PFSK-1 (cell line): Measurements from ENCODE around the gene ENO4.

Experiments
- POLR2AphosphoS5 ChIP-seq: IDR thresholded peaks from 2 replicates; pipeline ENCODE4 v1.6.1; 2012; ENCODE audit warnings: low read depth, mild to moderate bottlenecking, control low read depth, low read length, moderate library complexity
- SIN3A ChIP-seq: IDR thresholded peaks from 2 replicates; pipeline ENCODE4 v1.6.1; 2012; ENCODE audit warnings: mild to moderate bottlenecking, low read length, moderate library complexity, borderline replicate concordance; ENCODE audit not compliant: insufficient read depth
- TAF1 ChIP-seq: IDR thresholded peaks from 2 replicates; pipeline ENCODE4 v1.6.1; 2012; ENCODE audit warnings: low read length, control low read depth, borderline replicate concordance; ENCODE audit not compliant: insufficient read depth
- TF ChIP-seq, protein P1 (sequence below), 2 experiments: IDR thresholded peaks; 2 replicates each; pipeline versions ENCODE4 v1.6.1 to v1.8.0; 2011 to 2012; ENCODE audit warnings: low read depth in 2 of 2, low read length in 2 of 2, control low read depth in 1 of 2, inconsistent platforms in 1 of 2, mild to moderate bottlenecking in 1 of 2, moderate library complexity in 1 of 2; ENCODE audit not compliant: insufficient read depth in 1 of 2

DNA sequence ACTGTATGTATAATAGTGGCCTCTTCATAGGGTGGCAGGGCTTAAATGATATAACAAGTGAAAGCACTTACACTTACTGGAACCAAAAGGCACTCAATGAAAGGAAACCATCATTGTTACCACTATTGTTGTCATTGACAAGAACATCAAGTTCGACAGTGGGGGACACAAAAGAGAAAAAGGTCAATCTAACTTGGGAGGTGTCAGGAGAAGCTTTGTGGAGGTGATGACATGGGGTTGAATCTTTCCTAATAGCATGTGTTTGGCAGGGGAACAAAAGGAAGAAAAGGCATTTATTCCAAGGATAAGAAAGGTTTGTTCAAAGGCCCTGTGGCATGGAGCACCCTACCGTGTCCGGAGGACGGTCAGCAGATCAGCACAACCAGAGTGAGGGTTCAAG, 18.2 kb upstream of the ENO4 start:
- TF ChIP-seq, protein P1, sequence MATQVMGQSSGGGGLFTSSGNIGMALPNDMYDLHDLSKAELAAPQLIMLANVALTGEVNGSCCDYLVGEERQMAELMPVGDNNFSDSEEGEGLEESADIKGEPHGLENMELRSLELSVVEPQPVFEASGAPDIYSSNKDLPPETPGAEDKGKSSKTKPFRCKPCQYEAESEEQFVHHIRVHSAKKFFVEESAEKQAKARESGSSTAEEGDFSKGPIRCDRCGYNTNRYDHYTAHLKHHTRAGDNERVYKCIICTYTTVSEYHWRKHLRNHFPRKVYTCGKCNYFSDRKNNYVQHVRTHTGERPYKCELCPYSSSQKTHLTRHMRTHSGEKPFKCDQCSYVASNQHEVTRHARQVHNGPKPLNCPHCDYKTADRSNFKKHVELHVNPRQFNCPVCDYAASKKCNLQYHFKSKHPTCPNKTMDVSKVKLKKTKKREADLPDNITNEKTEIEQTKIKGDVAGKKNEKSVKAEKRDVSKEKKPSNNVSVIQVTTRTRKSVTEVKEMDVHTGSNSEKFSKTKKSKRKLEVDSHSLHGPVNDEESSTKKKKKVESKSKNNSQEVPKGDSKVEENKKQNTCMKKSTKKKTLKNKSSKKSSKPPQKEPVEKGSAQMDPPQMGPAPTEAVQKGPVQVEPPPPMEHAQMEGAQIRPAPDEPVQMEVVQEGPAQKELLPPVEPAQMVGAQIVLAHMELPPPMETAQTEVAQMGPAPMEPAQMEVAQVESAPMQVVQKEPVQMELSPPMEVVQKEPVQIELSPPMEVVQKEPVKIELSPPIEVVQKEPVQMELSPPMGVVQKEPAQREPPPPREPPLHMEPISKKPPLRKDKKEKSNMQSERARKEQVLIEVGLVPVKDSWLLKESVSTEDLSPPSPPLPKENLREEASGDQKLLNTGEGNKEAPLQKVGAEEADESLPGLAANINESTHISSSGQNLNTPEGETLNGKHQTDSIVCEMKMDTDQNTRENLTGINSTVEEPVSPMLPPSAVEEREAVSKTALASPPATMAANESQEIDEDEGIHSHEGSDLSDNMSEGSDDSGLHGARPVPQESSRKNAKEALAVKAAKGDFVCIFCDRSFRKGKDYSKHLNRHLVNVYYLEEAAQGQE (IDR thresholded peaks at IDR 0.05; ENCODE audit: insufficient read depth in 1 of 2, low read depth in 2 of 2, low read length in 2 of 2), result no peak
- no peak for TF ChIP-seq POLR2AphosphoS5
- TF ChIP-seq TAF1, result no peak
- no peak for TF ChIP-seq SIN3A
